NCI-H524 treated with DMSO at 0.1 percent for 48 hours (cell line): ENCODE measurements around the gene TMEM147.
A peak's percentile ranks its signal among the peaks of the same experiment; 100 is the strongest.

ENCODE experiments used
- DNase-seq: peaks from one replicate; lab custom pipeline; 2025; lab: John Stamatoyannopoulos, UW

TMEM147 gene, protein sequence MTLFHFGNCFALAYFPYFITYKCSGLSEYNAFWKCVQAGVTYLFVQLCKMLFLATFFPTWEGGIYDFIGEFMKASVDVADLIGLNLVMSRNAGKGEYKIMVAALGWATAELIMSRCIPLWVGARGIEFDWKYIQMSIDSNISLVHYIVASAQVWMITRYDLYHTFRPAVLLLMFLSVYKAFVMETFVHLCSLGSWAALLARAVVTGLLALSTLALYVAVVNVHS

DNA sequence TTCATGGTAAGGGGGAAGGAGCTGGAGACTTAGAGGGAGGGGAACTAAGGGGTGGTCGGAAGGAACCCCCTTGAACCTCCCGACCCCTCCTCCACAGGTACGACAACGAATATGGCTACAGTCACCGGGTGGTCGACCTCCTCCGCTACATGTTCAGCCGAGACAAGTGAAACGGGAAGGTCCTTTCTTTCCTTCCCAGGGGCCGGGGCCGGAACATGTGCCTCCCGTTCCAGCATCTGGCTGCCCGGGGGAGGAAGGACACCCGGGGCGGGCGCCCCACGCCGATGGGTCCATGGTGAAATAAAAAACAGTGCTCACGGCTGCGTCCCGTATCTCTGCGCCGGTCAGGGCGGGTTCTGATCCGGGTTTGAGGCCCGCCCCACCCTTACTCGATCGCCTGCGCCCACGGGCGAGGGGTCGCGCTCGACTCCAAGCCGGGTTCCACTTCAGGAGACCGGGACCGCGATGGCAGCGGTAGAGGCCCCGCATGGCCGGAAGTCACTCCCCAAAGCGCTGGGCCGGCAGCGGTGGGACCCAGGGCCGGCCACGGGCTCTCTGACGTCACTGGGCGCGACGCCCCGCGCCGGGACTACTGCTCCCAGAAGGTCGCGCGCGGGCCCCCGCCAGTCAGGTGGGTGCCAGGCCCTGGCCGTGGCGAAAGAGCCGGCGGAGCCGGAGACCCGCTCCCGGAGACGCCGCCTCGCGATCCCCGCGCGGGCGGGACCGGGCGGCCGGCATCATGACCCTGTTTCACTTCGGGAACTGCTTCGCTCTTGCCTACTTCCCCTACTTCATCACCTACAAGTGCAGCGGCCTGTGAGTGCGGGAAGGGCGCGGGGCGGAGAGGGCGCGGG lies at the start of gene TMEM147:
Gene TMEM147, plus strand, starts transcription at position 626 of the 854 bp plus-strand sequence. Its CDS starts 114 bp downstream, at position 740.
- DNase-seq = peak; percentile 42

DNA sequence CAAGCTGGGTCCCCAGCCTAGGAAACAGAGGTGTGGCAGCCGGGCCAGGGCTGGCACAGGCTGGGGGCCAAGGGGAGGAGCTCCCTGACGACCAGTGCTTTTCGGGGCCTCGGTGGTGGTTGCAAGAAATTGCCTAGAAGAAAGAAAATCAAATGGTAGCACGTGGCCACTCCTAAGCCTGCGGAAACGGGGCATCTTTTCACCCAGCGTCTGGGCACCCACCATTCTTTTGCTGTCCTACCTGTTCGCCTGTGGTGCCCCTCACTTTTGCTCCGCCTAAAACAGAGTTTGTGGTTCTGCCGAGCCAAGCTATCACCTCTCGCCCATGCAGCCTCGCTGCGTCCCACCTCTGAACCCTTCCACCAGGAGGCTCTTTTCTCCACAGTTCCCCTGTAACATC lies 48.0 kb upstream of the TMEM147 start:
- DNase-seq = no peak

DNA sequence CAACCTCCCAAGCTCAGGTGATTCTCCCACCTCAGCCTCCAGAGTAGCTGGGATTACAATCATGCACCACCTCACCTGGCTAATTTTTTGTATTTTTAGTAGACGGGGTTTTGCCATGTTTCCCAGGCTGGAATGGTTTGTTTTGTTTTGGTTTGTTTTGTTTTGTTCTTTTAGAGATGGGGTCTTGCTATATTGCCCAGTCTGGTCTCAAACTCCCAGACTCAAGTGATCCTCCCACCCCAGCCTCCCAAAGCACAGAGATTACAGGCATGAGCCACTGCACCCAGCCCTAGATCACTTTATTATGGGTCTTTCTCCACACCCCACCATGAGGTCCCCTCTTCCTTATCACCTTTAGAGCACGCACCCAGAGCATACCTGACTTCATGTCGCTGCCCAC lies 47.2 kb upstream of the TMEM147 start:
- no peak for DNase-seq

DNA sequence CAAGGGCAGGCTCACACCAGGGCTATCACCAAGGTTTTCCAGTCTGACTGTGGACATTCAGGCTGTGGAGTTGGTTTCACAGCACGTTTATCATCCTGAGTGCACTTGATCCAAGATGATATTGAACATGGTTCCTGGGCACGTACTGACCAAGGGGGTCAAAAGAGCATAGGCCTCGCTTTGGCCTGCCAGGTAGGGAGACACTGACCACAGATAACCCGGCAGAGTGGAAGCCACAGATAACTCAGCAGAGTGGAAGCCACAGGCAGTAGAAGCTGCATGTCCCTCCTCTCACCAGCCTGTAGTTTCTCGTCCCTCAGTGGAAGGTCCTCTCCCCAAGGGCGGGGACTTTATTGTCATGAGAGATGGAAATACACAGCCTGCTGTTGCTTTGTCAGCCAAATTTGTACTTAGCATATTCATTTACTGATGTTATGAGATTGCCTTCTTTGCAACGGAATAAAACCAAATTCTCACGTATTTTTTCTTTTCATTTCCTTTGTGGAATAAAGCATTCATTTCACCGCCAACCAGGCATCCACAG lies 46.4 kb upstream of the TMEM147 start:
- DNase-seq = no peak

DNA sequence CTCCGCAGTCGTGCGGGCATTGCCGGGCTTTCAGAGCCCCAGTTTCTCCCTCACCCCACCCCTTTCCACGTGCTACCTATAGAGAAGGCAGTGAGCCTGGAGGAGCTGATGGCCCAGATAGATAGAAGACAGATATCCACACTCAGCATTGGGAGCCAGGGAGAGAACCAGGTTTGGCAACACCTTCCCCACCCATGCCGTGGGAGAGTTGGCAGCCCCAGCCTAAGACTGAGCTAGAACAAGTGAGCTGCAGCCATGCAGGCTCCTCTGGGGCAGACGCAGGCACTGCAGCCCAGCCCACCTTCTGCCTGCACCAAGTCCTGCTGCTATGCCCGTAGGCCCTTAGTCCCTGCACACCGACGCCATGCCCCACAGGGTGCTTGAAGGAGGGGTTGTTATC lies 44.8 kb upstream of the TMEM147 start:
- DNase-seq = no peak

DNA sequence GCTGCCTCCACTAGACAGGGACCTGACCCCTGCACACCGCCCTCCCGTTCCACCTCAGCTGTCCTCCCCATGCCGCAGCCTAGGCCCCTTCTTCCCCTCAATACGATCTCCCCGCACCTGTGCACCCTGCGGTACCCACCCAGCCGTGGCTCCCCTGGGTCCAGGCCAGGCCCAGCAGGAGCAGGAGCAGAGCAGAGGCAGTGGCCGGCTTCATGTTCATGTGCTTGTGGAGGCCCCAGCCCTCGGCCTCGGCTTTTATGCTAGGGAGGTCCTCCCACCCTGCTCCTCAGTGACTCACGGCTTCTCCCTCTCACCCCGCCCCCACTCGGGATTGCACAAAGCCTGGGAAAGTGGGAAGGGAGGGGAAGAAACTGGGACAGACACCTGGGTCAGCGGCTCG lies 43.7 kb upstream of the TMEM147 start:
- DNase-seq = no peak

DNA sequence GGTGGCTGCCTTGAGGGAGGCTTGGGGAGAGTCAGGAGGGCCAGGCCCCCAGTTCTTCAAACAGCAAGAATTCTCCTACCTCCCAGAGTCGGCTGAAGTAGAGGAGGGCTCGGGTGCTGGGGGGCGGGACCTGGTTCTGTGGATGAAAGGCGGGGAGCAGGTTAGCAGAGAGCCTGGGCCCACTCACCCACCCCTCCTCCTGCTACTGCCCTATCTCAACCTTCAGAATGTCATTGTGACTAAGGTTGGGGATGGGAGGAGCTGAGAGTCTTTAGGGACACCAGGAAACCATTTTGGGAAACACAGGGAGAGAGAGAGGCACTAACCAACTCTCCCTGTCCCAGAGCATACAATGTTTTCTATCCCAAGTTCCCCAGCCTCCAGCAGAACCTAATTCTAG lies 42.7 kb upstream of the TMEM147 start:
- DNase-seq = no peak

DNA sequence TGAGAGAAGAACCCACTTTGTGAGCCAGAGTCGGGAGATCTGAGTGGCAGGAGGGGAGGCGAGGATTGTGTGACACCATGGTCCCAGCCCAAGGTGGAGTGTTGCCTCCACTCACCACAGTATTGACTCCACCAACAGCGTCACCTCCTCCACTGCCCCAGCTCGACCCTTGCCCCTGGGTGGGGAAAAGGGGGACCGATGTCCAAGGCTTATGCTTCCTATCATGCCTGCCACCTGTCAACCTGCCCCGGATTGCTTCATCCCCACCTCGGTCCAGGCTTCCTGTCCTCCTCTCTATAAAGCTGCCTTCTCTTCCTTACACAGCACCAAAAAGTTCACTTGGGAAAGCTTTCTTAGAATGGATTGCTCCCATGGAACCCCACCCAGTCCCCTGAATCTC lies 39.4 kb upstream of the TMEM147 start:
- DNase-seq = no peak

DNA sequence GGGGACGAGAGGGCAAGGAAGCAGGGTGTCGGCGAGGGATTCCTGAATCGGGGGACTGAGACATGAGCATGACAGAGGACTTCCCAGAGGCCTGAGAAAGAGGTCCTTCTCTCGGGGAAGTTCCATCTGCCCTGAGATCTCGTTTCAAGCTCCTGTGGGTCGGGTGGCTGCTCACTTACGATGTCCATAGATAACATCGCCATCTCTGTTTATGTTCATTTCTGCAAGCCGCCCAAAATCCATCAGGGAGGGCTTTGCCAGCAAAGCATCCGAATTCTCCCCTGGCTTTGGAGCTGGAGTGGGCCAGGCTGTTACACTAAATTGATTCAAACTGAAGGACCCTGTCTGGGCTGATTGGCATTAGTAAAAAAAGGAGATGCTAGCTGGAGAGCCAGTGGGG lies 37.9 kb upstream of the TMEM147 start:
- no peak for DNase-seq

DNA sequence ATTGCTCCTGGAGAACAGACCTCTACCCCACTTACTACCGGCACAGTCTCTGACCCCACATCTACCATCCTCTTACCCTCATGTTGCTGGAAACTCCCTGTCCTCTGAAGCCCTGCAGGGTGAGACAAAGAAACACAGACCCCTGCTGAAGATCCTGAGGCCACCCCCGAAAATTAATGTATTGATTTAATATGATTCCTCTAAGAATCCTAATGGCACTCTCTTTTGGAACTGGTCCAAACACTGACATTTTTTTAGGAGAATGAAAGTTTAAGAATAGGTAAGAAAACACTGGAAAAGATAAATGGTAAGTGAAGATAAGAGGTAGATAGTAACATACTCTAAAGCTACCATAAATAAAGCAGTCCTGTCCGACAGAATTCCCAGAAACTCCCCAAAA lies 37.3 kb upstream of the TMEM147 start:
- no peak for DNase-seq

DNA sequence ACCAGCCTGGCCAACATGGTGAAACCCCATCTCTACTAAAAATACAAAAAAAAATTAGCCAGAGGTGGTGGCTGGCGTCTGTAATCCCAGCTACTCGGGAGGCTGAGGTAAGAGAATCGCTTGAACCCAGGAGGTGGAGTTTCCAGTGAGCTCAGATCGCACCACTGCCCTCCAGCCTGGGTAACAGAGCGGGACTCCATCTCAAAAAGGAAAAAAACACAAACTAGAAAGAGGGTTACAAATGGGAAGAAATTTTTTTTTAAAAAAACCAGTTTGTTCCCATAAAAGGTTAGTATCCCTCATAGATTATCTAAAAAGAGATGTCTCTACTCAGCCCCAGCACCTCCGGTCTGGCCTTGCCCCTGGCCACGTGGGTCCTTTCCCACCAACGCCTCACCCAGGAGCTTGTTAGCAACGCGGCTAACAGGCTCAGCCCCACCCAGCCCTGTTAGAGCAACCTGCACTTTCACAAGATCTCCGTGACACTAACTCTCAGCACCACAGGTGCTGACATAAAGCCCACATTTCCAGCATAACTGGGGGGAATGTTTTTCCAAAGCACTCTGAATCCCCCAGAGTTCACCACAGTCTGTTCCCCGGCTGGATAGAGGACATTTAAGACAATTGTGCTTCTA lies 36.3 kb upstream of the TMEM147 start:
- DNase-seq = no peak

DNA sequence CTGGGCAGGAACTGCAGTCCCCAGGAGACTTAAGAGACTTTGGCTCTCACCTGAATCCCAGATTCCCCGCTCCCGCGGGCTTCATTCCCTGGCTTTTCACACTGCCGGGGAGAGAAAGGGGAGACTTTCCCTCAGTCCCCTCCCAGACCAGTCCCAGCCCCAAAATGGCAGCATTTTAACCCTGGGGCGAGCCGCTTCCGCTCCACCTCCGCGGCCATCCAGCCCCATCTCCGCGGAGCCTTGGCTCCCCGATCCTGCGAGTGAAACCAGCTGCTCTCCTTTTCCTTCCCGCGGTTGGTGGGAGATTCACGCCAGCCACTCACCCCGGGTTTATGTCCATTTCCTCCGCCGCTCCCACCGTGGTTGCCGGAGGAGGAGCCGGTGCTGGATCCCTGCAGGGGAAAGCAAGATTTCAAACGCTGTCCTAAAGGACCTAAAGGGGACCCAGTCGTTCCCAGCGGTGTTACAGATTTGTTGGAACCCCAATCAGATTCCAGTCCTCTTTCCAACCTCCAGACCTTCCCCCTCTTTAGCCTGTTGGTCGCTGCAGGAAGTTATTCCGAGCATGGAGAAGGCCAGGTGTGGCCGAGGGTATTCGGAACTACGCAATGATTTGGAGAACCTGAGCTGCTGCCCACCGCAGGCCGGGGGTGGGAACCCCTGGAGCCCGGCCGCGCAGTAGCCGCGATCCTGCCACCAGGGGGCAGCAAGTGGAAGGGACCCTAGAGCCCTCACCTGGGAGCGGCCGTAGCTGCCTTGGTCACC lies 35.4 kb upstream of the TMEM147 start:
- DNase-seq = peak; percentile 16

DNA sequence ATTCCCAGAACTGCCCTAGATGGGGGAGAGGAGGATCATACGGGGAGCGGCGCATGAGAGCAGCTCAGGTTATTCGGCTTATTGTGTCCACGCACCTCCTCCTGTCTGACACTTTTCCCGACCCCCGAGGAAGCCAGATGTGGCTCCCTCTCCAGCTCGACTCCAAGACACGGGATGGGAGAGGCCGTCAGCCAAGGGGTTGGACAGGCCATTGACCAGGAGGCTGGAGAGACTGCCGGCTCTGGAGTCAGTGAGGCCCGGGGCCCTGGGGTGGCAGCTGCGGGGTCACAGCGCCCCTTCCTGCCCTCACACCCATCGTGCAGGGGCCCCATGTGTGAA lies 34.8 kb upstream of the TMEM147 start:
- DNase-seq = no peak

DNA sequence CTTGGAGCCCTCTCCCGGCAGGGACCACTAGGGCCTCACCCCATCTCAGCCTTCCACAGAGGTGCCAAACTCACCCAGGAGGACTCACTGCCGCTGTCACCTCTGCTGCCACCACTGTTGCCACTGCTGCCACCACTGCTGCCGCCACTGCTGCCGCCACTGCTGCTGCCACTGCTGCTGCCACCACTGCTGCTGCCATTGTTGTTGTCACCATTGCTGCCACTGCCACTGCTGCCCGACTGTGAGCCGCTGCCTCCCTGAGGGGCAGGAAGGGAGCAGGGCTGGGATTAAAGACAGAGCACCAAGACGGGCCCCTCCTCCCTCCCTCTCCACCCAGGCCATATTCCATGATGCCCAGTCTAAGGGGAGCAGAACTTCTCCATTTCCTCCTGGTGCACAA lies 34.1 kb upstream of the TMEM147 start:
- no peak for DNase-seq

DNA sequence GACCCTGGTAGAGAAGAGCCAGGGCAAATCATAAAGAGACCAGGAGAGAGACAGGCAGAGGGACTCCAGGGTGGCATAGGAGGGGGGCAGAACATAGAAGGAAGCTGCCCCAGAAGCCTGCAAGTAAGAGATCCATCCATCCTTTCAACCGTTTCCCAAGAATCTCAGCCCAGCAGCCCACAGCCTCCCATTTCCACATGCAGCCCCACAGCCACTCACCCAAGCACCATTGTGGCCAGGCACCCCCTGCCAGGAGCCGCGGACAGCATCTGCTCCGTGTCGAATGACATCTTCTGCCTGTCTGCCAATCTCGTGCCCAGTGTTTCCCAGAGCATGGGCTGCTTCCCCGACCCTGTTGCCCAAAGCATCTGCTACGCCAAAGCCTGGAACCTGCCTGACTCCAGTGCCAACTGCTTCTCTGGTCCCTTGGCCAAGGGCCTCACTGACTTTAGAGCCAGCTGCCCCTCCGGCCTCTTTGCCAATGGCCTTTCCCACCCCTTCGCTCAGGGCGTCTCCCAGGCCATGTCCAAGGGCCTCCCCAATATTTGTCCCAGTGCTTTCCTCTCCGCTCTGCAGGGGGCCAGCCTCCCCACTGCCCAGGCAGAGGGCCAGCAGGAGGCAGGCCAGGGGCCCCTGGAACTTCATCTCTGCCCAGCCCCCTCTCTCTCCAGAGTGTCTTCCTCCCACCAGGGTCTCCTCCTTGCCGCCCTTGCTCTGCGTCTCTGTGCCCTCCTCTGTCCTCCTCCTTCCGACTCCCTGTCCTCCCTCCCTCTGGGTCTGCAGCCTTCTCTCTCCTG lies 32.4 kb upstream of the TMEM147 start:
- no peak for DNase-seq

DNA sequence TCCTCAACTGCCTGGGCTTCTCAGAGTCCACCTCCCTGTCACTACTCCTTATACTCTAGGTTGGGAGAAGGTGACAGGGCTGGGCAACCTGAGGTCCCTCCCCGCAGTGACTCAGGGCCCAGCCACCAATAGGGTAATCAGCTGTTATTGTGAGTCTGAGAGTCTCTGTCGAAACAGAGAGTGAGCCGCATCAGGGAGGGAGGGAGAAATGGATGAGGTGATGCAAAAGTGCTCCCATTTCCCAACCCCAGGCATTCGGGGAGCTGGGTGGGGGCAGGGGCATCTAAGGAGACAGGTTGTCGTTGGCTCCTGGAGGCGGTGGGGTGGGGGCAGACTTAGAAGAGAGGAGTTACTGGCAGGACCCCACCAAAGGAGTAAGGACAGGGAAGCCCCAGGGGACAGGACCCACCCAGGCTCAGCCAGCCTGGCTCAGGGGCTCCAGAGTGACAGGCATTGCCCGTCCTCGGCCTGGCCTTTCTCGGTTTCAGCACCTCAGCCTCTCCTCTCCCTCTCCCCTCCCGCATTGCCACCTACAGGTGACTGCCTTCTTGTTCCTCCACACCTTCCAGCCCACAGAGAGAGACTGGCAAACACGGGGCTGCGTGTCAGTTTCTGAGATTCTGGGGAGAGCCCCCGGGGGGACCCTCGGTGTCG lies 31.7 kb upstream of the TMEM147 start, which contains the start of gene DMKN:
Gene DMKN, minus strand, starts transcription at position 22 of the 654 bp plus-strand sequence. CDS start 174 bp downstream, outside the sequence.
- no peak for DNase-seq

DNA sequence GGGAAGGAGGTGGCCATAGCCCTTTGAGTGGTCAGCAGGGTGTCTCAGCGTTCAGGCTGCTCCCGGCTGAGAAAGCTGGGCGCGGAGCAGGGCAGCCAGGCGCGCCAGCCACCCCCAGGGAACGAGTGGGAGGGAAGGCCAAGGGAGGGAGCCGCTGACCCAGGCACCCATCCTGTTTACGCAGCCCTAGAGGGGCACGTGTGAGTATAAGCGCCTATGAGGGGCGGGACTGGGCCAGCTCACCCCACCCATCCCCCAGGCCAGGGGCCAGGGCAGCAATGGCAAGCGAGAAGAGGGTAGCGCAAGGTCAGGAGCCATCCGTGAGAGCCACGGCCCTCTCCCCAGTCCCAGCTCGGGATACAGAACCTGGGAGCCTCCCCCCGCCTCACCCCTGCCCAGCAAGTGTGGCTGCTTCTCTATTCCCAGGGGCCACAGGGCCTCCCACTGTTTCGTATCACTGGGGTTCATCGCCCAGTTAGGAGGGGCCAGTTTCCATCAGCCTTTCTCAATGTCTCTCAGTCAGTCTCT lies 31.1 kb upstream of the TMEM147 start:
- DNase-seq = no peak

DNA sequence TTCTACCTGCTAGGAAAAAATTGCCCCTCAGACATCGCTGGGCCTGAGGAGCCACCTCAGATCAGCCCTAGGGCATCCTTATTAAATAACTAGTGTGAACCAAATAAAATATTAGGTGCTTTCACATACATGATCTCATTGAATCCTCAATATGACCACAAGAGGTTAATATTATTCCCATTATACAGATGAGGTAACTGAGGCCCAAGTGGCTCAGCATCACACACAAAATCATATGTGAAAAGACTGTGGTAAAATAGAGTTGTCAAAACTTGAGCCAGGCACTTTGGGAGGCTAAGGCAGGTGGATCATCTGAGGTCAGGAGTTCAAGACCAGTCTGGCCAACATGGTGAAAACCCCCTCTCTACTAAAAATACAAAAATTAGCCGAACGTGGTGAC lies 29.1 kb upstream of the TMEM147 start:
- no peak for DNase-seq

DNA sequence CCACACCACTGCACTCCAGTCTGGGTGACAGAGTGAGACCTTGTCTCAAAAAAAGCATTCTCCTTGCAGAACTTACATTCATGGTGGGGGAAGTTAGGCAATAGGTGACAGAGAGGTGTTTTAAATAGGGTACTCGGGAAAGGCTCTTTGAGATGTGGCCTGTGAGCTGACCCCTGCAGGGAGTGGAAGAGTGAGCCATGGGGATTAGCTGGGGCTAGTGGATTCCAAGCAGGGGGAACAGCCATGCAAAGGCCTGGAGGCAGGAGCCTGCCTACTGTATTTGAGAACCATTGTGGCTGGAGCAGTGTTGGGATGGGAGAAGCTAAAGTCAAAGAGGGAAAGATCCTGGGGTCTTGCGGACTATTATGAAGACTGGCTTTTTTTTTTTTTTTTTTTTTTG lies 28.1 kb upstream of the TMEM147 start:
- no peak for DNase-seq

DNA sequence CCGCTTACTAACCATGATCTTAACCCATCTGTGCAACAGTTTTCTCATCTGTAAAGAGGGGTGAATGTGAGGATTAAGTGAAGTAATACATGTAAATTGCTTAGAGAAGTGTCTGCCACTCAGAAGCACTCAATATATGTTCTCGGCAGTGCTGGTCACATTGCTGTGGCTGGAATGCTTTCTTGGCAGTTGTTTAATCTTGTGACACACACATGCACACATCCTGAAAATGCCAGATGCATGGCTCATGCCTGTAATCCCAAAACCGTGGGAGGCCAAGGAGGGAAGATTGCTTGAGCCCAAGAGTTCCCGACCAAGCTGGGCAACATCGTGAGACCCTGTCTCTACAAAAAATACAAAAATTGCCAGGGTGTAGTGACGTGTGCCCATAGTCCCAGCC lies 27.1 kb upstream of the TMEM147 start:
- DNase-seq = no peak
